Osteoblast (primary cell): ENCODE results near the gene SH3GL2. TPM values are rescaled to one million over a fixed set of nuclear protein-coding genes. Genes with fewer than 3 reads are reported as not detected.

ENCODE experiments used
- DNase-seq: peaks from one replicate; pipeline ENCODE4 v3.0.0; 2011; ENCODE audit warnings: low spot score, mixed read lengths; ENCODE audit not compliant: insufficient read length; ENCODE audit errors: missing footprints
- H2AFZ ChIP-seq: 2 replicates; pipeline ENCODE4 v1.6.0; 2011; ENCODE audit warnings: mild to moderate bottlenecking, low read length
- H3K27ac ChIP-seq: 2 replicates; pipeline ENCODE4 v1.5.1; 2011; ENCODE audit warnings: mild to moderate bottlenecking, low read depth, low read length, moderate library complexity
- H3K27me3 ChIP-seq: 2 replicates; pipeline ENCODE4 v1.6.0; 2012; ENCODE audit warnings: mild to moderate bottlenecking, control low read depth, inconsistent platforms, low read length, moderate library complexity; ENCODE audit not compliant: insufficient read depth
- H3K36me3 ChIP-seq: 2 replicates; pipeline ENCODE4 v1.5.1; 2011; ENCODE audit warnings: mild to moderate bottlenecking, low read length, control low read depth, moderate library complexity; ENCODE audit not compliant: insufficient read depth
- H3K4me1 ChIP-seq: 2 replicates; pipeline ENCODE4 v1.5.1; 2011; ENCODE audit warnings: mild to moderate bottlenecking, low read length, control low read depth, moderate library complexity; ENCODE audit not compliant: insufficient read depth
- H3K4me2 ChIP-seq: 2 replicates; pipeline ENCODE4 v1.6.0; 2011; ENCODE audit warnings: mild to moderate bottlenecking, low read length; ENCODE audit not compliant: insufficient read depth
- H3K4me3 ChIP-seq: fragments of 200-600 bp; sonication (generic); 3 replicates; pipeline ENCODE4 v1.5.1; 2012; ENCODE audit warnings: mild to moderate bottlenecking, low read length, inconsistent platforms; ENCODE audit not compliant: insufficient read depth
- H3K79me2 ChIP-seq: 2 replicates; pipeline ENCODE4 v1.6.0; 2012; ENCODE audit warnings: mild to moderate bottlenecking, low read length, control low read depth, inconsistent platforms; ENCODE audit not compliant: insufficient read depth
- H3K9me3 ChIP-seq: 2 replicates; pipeline ENCODE4 v1.5.1; 2011; ENCODE audit warnings: low read depth, low read length, control low read depth
- H4K20me1 ChIP-seq: 2 replicates; pipeline ENCODE4 v1.6.0; 2012; ENCODE audit warnings: mild to moderate bottlenecking, low read length, control low read depth; ENCODE audit not compliant: insufficient read depth
- total RNA-seq: library from RNA; depleted of rRNA; stranded (reverse); fragments of >200 nt; gene quantifications from 2 replicates; pipeline ENCODE4 v1.2.3, GENCODE V29; 2012
- TF ChIP-seq, protein P1 (sequence below): IDR thresholded peaks from 2 replicates; pipeline ENCODE4 v1.5.1; 2011; ENCODE audit warnings: mild to moderate bottlenecking, low read depth, low read length, moderate library complexity; ENCODE audit errors: extremely low read depth

The SH3GL2 gene
- total RNA-seq, 1 donor: under 0.01 TPM

- TF ChIP-seq, protein P1, sequence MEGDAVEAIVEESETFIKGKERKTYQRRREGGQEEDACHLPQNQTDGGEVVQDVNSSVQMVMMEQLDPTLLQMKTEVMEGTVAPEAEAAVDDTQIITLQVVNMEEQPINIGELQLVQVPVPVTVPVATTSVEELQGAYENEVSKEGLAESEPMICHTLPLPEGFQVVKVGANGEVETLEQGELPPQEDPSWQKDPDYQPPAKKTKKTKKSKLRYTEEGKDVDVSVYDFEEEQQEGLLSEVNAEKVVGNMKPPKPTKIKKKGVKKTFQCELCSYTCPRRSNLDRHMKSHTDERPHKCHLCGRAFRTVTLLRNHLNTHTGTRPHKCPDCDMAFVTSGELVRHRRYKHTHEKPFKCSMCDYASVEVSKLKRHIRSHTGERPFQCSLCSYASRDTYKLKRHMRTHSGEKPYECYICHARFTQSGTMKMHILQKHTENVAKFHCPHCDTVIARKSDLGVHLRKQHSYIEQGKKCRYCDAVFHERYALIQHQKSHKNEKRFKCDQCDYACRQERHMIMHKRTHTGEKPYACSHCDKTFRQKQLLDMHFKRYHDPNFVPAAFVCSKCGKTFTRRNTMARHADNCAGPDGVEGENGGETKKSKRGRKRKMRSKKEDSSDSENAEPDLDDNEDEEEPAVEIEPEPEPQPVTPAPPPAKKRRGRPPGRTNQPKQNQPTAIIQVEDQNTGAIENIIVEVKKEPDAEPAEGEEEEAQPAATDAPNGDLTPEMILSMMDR: no peak
Measured at GRCh38 chr9:17807613-17808282, 228.9 kb downstream of the SH3GL2 start.

DNA sequence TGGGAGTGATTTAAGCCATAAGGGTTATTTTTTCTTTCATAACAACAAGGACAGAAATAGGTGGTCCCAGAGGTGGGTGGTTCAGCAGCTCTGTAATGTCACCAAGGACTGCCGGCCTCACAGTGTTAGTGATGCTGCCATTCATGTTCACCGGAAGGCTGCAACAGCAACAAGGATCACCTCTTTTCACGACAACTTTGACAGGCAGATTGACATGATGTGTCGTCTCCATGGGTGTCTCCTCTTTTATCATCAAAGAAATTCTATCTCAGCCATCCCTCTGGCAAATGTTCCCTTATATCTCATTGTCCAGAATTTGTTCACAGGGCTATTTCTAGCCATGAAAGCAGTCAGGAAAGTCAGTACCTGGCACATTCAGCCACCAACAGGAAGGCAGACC lies 231.5 kb downstream of the SH3GL2 start:
- Histone ChIP-seq H3K79me2 (no peaks in the 10 kb centered on the region), H3K4me1 (peaks cover 2% of the 10 kb centered on the region), H3K27me3 (peaks cover 22% of the 10 kb centered on the region), H3K9me3 (no peaks in the 10 kb centered on the region), H4K20me1 (no peaks in the 10 kb centered on the region), H2AFZ (no peak overlapping the region), H3K4me2 (no peak overlapping the region), H3K4me3 (no peak overlapping the region), H3K27ac (no peak overlapping the region), H3K36me3 (no peaks in the 10 kb centered on the region)
- DNase-seq: no peak
- TF ChIP-seq, protein P1: no peak

More at GRCh38 chr9:17807613-17808282, 228.9 kb downstream of the SH3GL2 start:
- Histone ChIP-seq H3K4me2 (no peak overlapping the region), H3K4me3 (no peak overlapping the region), H3K79me2 (no peaks in the 10 kb centered on the region), H3K9me3 (no peaks in the 10 kb centered on the region), H3K27me3 (peaks cover 22% of the 10 kb centered on the region), H3K4me1 (peaks cover 2% of the 10 kb centered on the region), H3K27ac (no peak overlapping the region), H4K20me1 (no peaks in the 10 kb centered on the region), H2AFZ (no peak overlapping the region), H3K36me3 (no peaks in the 10 kb centered on the region)
- DNase-seq: no peak

GRCh38 chr9:17810728-17811571 lies 232.1 kb downstream of the SH3GL2 start:
- H3K4me2 ChIP-seq: peak overlapping the region; percentile 8
- H3K36me3 ChIP-seq: no peaks in the 10 kb centered on the region
- H3K79me2 ChIP-seq: no peaks in the 10 kb centered on the region
- peak; percentile 68 for DNase-seq
- H3K27me3 ChIP-seq: peaks cover 22% of the 10 kb centered on the region
- no peaks in the 10 kb centered on the region for H4K20me1 ChIP-seq
- H2AFZ ChIP-seq: no peak overlapping the region
- TF ChIP-seq, protein P1: peak; percentile 91
- H3K27ac ChIP-seq: no peak overlapping the region
- no peak overlapping the region for H3K4me3 ChIP-seq
- peaks cover 2% of the 10 kb centered on the region for H3K4me1 ChIP-seq
- H3K9me3 ChIP-seq: no peaks in the 10 kb centered on the region

DNA sequence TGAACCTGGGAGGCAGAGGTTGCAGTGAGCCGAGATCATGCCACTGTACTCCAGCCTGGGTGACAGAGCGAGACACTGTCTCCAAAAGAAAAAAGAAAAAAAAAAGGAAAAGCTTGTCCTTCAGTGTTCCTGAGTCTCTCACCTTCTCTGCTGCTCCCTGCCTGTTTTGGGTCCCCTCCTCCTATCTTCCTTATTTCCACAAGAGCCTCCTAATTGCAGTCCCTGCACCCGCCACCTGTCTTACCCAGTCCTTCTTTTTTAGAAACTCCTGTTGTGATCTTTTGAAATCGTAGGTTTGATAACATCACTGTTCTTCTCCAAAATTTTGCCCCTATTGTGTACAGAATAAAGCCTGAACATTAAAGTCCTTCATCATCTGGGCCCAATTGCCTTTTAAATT lies 234.9 kb downstream of the SH3GL2 start:
- H3K36me3 ChIP-seq: no peaks in the 10 kb centered on the region
- H3K4me1 ChIP-seq: peaks cover 2% of the 10 kb centered on the region
- no peak for DNase-seq
- no peak overlapping the region for H3K4me3 ChIP-seq
- no peak overlapping the region for H2AFZ ChIP-seq
- no peaks in the 10 kb centered on the region for H3K9me3 ChIP-seq
- peaks cover 18% of the 10 kb centered on the region for H3K27me3 ChIP-seq
- H3K27ac ChIP-seq: no peak overlapping the region
- H4K20me1 ChIP-seq: no peaks in the 10 kb centered on the region
- TF ChIP-seq, protein P1: no peak
- no peaks in the 10 kb centered on the region for H3K79me2 ChIP-seq
- H3K4me2 ChIP-seq: no peak overlapping the region
